ENCODE data around the gene RANGRF. TPM values are rescaled to one million over a fixed set of nuclear protein-coding genes. Genes with fewer than 3 reads are reported as not detected.

Gene RANGRF
- total RNA-seq, 2 donors from 2014 or later: 13.8 to 26.7 TPM

DNA sequence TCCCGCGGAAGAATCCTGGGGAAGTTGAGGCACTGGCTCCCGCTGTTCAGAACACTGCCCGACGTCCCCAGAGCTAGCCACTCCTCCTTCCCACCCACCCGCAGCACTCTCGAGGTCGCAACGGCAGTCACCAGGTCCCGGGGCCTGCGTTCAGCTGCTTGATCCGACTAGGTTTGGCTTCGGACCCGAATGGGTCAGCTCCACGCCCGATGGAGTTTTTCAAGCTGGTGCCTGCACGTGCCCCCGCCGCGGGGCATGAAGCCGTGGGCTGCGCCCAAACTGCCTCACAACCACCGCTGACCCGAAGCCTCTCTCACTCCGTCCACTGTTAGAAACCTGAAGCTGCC lies 38.8 kb downstream of the RANGRF start:
- no peaks in the 10 kb centered on the region for H3K27me3 ChIP-seq (replicated peaks; ENCODE audit: insufficient read depth)
- no peaks in the 10 kb centered on the region for H3K9me3 ChIP-seq
- TF ChIP-seq, protein P1, sequence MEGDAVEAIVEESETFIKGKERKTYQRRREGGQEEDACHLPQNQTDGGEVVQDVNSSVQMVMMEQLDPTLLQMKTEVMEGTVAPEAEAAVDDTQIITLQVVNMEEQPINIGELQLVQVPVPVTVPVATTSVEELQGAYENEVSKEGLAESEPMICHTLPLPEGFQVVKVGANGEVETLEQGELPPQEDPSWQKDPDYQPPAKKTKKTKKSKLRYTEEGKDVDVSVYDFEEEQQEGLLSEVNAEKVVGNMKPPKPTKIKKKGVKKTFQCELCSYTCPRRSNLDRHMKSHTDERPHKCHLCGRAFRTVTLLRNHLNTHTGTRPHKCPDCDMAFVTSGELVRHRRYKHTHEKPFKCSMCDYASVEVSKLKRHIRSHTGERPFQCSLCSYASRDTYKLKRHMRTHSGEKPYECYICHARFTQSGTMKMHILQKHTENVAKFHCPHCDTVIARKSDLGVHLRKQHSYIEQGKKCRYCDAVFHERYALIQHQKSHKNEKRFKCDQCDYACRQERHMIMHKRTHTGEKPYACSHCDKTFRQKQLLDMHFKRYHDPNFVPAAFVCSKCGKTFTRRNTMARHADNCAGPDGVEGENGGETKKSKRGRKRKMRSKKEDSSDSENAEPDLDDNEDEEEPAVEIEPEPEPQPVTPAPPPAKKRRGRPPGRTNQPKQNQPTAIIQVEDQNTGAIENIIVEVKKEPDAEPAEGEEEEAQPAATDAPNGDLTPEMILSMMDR (IDR thresholded peaks at IDR 0.05): no peak
- no peaks in the 10 kb centered on the region for H3K36me3 ChIP-seq
- peak overlapping the region; percentile 70 for H3K4me3 ChIP-seq
- ATAC-seq (ENCODE audit: insufficient number of reproducible peaks, low FRiP score, low read depth): no peak
- peaks cover 4 to 13% of the 10 kb centered on the region in 2 donors for H3K4me1 ChIP-seq (ENCODE audit: control insufficient read depth in 1 of 2, low read depth in 2 of 2)
- no peak overlapping the region for H3K27ac ChIP-seq
- no peak for DNase-seq (ENCODE audit: low spot score)

GRCh38 chr17:8332128-8332527 lies 43.7 kb downstream of the RANGRF start:
- Histone ChIP-seq H3K4me3 (no peak overlapping the region), H3K36me3 (no peaks in the 10 kb centered on the region), H3K27ac (no peak overlapping the region), H3K27me3 (replicated peaks; ENCODE audit: insufficient read depth) (no peaks in the 10 kb centered on the region), H3K9me3 (no peaks in the 10 kb centered on the region), H3K4me1 (ENCODE audit: control insufficient read depth in 1 of 2, low read depth in 2 of 2) (peaks cover 3% of the 10 kb centered on the region in 2 donors)
- no peak for ATAC-seq (ENCODE audit: insufficient number of reproducible peaks, low FRiP score, low read depth)
- DNase-seq (ENCODE audit: low spot score): no peak
- TF ChIP-seq, protein P1 (IDR thresholded peaks at IDR 0.05): no peak

DNA sequence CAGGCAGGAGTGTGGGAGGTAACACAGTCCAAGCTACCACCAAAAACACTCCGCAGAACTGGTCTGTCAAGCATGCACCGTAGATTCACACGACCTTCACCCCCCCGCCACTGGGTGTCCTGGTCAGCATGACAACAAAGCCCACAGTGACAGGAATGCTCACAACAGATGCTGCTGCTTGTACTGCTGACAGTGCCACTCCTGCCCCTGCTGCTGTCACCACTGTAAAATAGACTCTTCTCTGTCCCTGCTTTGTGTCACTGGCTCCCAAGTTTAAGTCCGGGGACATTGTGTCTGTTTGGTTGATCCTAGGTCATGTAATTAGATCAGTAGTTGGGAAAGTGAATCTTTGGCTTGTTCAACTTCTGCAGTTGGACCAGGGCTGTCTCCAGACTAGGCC lies 44.2 kb downstream of the RANGRF start:
- no peaks in the 10 kb centered on the region for H3K9me3 ChIP-seq
- no peaks in the 10 kb centered on the region for H3K4me1 ChIP-seq (ENCODE audit: control insufficient read depth in 1 of 2, low read depth in 2 of 2)
- no peak overlapping the region for H3K4me3 ChIP-seq
- H3K27me3 ChIP-seq (replicated peaks; ENCODE audit: insufficient read depth): no peaks in the 10 kb centered on the region
- no peak overlapping the region for H3K27ac ChIP-seq
- H3K36me3 ChIP-seq: no peaks in the 10 kb centered on the region
- TF ChIP-seq, protein P1 (IDR thresholded peaks at IDR 0.05): no peak
- ATAC-seq (ENCODE audit: insufficient number of reproducible peaks, low FRiP score, low read depth) (no peak), DNase-seq (ENCODE audit: low spot score) (no peak)

DNA sequence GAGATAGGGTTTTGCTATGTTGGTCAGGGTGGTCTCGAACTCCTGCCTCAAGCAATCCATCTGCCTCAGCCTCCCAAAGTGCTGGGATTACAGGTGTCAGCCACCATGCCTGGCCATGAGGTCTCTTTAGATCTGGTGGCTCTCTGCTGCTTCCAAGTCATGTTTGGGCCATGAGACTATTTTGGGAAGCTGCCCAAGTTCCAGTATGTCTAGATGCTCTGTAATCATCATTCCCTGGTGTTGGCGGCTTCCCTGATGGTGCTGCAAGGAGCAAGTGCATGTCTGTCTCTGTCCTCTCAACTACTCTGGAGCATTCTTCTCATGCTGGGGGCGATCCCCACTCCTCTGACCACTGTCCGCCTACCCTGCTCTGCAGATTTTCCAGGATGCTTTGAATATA lies 44.8 kb downstream of the RANGRF start:
- DNase-seq (ENCODE audit: low spot score): no peak
- H3K4me1 ChIP-seq (ENCODE audit: control insufficient read depth in 1 of 2, low read depth in 2 of 2): no peaks in the 10 kb centered on the region
- no peaks in the 10 kb centered on the region for H3K9me3 ChIP-seq
- TF ChIP-seq, protein P1 (IDR thresholded peaks at IDR 0.05): no peak
- ATAC-seq (ENCODE audit: insufficient number of reproducible peaks, low FRiP score, low read depth): no peak
- H3K27ac ChIP-seq: no peak overlapping the region
- H3K27me3 ChIP-seq (replicated peaks; ENCODE audit: insufficient read depth): no peaks in the 10 kb centered on the region
- H3K4me3 ChIP-seq: no peak overlapping the region
- no peaks in the 10 kb centered on the region for H3K36me3 ChIP-seq

GRCh38 chr17:8337802-8338752 lies 49.6 kb downstream of the RANGRF start:
- ATAC-seq (ENCODE audit: insufficient number of reproducible peaks, low FRiP score, low read depth) (no peak), DNase-seq (ENCODE audit: low spot score) (no peak)
- Histone ChIP-seq H3K9me3 (no peaks in the 10 kb centered on the region), H3K4me1 (ENCODE audit: control insufficient read depth in 1 of 2, low read depth in 2 of 2) (no peaks in the 10 kb centered on the region), H3K4me3 (peak overlapping the region; percentile 37), H3K36me3 (no peaks in the 10 kb centered on the region), H3K27ac (no peak overlapping the region), H3K27me3 (replicated peaks; ENCODE audit: insufficient read depth) (no peaks in the 10 kb centered on the region)
- TF ChIP-seq, protein P1 (IDR thresholded peaks at IDR 0.05): no peak
